SK-N-SH treated with all-trans-retinoic acid at 6 μM for 48 hours (cell line): ENCODE results near the gene SGK2.
A peak's percentile ranks its signal among the peaks of the same experiment; 100 is the strongest.

Source experiments
- ATAC-seq: fragments of 200-7000 bp; cut with Tn5 transposase; 3 replicates; pipeline ENCODE4 v1.9.1; 2020; ENCODE audit warnings: mild to moderate bottlenecking, moderate library complexity
- ARNTL ChIP-seq: fragments of 450-650 bp; formaldehyde crosslinking; IDR thresholded peaks from 2 replicates; pipeline ENCODE4 v1.5.0; 2020; ENCODE audit warnings: low read depth, mild to moderate bottlenecking, moderate library complexity, borderline replicate concordance
- CSDC2 ChIP-seq: fragments of 250-450 bp; sonication (Bioruptor Pico); IDR thresholded peaks from 2 replicates; pipeline ENCODE4 v1.5.0; 2020; ENCODE audit warnings: mild to moderate bottlenecking, moderate library complexity
- ESRRG ChIP-seq: fragments of 250-450 bp; sonication (Bioruptor Pico); IDR thresholded peaks from 2 replicates; pipeline ENCODE4 v1.6.1; 2021; ENCODE audit warnings: mild to moderate bottlenecking
- ISL1 ChIP-seq: fragments of 250-450 bp; sonication (Bioruptor Pico); IDR thresholded peaks from 2 replicates; pipeline ENCODE4 v2.1.2; 2022; ENCODE audit warnings: mild to moderate bottlenecking, moderate library complexity
- OSR1 ChIP-seq: fragments of 250-450 bp; sonication (Bioruptor Pico); IDR thresholded peaks from 2 replicates; pipeline ENCODE4 v1.8.0; 2022; ENCODE audit warnings: moderate library complexity, mild to moderate bottlenecking, inconsistent platforms
- PPARA ChIP-seq: fragments of 250-450 bp; sonication (Bioruptor Pico); IDR thresholded peaks from 2 replicates; pipeline ENCODE4 v1.5.0; 2020; ENCODE audit warnings: mild to moderate bottlenecking, borderline replicate concordance
- RARB ChIP-seq: fragments of 250-450 bp; sonication (Bioruptor Pico); IDR thresholded peaks from 2 replicates; pipeline ENCODE4 v1.8.0; 2021; ENCODE audit warnings: mild to moderate bottlenecking, moderate library complexity
- SNAI2 ChIP-seq: fragments of 250-450 bp; sonication (Bioruptor Pico); IDR thresholded peaks from 2 replicates; pipeline ENCODE4 v1.5.0; 2020; ENCODE audit warnings: mild to moderate bottlenecking, moderate library complexity
- ZC3H10 ChIP-seq: fragments of 250-450 bp; sonication (Bioruptor Pico); IDR thresholded peaks from 2 replicates; pipeline ENCODE4 v1.5.1; 2021; ENCODE audit warnings: mild to moderate bottlenecking, moderate library complexity
- ZFP3 ChIP-seq: fragments of 250-450 bp; sonication (Bioruptor Pico); IDR thresholded peaks from 2 replicates; pipeline ENCODE4 v1.5.0; 2020; ENCODE audit warnings: mild to moderate bottlenecking, moderate library complexity
- ZFP30 ChIP-seq: fragments of 450-650 bp; formaldehyde crosslinking; IDR thresholded peaks from 2 replicates; pipeline ENCODE4 v1.5.0; 2022; ENCODE audit warnings: mild to moderate bottlenecking, moderate library complexity
- ZNF565 ChIP-seq: fragments of 450-650 bp; formaldehyde crosslinking; conservative IDR thresholded peaks from 2 replicates; pipeline ENCODE4 v1.5.0; 2020; ENCODE audit warnings: low read depth, mild to moderate bottlenecking, moderate library complexity
- ZNF70 ChIP-seq: fragments of 450-650 bp; formaldehyde crosslinking; IDR thresholded peaks from 2 replicates; pipeline ENCODE4 v1.5.0; 2020; ENCODE audit warnings: mild to moderate bottlenecking, moderate library complexity
- TF ChIP-seq, protein P1 (sequence below): fragments of 250-450 bp; sonication (Bioruptor Pico); IDR thresholded peaks from 2 replicates; pipeline ENCODE4 v1.5.1; 2021; ENCODE audit warnings: mild to moderate bottlenecking, moderate library complexity
- TF ChIP-seq, protein P2 (sequence below): fragments of 250-450 bp; sonication (Bioruptor Pico); IDR thresholded peaks from 2 replicates; pipeline ENCODE4 v1.5.0; 2020; ENCODE audit warnings: mild to moderate bottlenecking, moderate library complexity
- TF ChIP-seq, protein P3 (sequence below): fragments of 250-450 bp; sonication (Bioruptor Pico); IDR thresholded peaks from 2 replicates; pipeline ENCODE4 v1.8.0; 2020; ENCODE audit warnings: mild to moderate bottlenecking, moderate library complexity, borderline replicate concordance
- TF ChIP-seq, protein P4 (sequence below): fragments of 250-450 bp; sonication (Bioruptor Pico); IDR thresholded peaks from 2 replicates; pipeline ENCODE4 v1.8.0; 2021; ENCODE audit warnings: low read depth, mild to moderate bottlenecking, moderate library complexity, borderline replicate concordance

Gene SGK2

DNA sequence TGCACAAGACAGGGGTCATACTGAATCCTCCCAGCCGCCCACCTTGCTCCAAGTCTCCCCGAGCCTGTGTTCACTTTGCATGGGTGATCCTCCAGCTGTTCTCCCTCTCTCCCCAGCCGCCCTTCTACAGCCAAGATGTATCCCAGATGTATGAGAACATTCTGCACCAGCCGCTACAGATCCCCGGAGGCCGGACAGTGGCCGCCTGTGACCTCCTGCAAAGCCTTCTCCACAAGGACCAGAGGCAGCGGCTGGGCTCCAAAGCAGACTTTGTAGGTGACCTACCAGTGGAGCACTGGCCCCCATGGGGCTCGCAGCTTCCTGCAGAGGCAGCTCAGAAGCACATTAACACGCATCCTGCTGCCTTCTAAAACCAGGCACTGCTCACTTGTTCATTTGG is 17.3 kb downstream of the SGK2 start:
- TF ChIP-seq ZFP3 (CRISPR knock-in tag) = no peak
- TF ChIP-seq OSR1 = no peak
- TF ChIP-seq ESRRG (CRISPR knock-in tag) = no peak
- no peak for ATAC-seq

DNA sequence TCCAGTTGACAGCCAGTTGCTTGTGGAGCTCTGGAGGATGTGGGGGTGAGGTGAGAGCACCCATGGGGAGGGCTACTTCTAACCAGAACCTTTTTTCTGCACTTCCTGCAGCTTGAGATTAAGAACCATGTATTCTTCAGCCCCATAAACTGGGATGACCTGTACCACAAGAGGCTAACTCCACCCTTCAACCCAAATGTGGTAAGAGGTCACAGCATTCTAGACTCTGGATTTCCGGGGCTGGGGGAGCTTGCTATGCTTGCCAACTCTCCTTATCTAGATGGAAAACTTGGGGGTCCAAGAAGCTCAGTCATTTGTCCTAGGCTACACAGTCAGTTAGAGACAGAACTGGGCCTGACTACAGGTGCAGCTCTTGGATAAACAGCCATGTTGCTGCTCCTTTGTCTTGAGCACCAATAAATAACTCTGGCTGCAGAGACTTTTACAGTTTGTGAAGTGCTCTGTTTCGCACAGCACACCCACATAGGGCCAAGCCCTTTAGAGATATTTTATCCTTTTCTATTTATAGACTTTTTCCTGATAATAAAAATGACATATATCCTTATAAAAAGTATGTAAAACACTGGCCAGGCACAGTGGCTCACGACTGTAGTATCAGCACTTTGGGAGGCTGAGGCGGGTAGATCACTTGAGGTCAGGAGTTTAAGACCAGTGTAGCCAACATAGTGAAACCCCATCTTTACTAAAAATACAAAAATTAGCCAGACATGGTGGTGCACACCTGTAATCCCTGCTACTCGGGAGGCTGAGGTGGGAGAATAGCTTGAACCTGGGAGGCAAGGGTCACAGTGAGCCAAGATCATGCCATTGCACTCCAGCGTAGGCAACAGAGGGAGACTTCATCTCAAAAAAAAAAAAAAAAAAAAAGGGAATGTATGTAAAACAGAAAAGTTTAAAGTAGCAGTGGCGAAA is 21.3 kb downstream of the SGK2 start:
- no peak for TF ChIP-seq ISL1 (CRISPR knock-in tag)
- ATAC-seq = no peak

DNA sequence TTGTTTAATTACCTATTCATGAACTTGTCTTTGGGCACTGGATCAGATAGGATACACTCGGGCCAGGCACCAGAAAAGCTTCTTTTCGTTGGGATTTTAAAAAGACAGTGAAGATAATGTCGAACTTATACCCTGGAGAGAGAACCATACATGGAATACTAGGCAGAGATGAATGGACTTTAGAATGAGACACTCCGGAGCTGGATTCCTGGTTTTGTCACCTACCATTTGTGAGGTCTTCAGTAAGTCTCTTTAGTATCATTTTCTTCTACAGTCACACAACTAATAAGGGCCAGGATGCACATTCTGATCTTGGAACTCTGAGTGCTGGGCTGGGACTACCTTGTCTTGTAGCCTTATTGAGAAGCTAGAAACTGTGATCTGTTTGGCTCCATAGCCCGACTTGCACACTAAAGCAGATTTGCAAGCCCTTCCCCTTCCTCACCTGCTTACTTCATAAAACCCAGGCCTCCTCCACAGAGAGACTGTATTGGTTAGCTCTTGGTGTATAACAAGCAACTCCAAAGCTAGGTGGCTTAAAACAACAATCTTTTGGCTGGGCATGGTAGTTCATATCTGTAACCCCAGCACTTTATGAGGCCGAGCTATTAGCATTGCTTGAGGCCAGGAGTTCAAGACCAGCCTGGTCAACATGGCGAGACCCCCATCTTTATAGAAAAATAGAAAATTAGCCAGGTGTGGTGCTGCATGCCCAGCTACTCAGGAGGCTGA is 24.5 kb downstream of the SGK2 start:
- TF ChIP-seq, protein P1, sequence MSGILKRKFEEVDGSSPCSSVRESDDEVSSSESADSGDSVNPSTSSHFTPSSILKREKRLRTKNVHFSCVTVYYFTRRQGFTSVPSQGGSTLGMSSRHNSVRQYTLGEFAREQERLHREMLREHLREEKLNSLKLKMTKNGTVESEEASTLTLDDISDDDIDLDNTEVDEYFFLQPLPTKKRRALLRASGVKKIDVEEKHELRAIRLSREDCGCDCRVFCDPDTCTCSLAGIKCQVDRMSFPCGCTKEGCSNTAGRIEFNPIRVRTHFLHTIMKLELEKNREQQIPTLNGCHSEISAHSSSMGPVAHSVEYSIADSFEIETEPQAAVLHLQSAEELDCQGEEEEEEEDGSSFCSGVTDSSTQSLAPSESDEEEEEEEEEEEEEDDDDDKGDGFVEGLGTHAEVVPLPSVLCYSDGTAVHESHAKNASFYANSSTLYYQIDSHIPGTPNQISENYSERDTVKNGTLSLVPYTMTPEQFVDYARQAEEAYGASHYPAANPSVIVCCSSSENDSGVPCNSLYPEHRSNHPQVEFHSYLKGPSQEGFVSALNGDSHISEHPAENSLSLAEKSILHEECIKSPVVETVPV (CRISPR knock-in tag) = no peak
- TF ChIP-seq ZFP30 (CRISPR knock-in tag) = no peak
- TF ChIP-seq ZNF70 (CRISPR knock-in tag) = no peak
- no peak for TF ChIP-seq ESRRG (CRISPR knock-in tag)
- TF ChIP-seq ISL1 (CRISPR knock-in tag) = no peak
- no peak for TF ChIP-seq CSDC2 (CRISPR knock-in tag)
- TF ChIP-seq ZFP3 (CRISPR knock-in tag) = no peak
- TF ChIP-seq RARB (CRISPR knock-in tag) = no peak
- ATAC-seq = no peak

DNA sequence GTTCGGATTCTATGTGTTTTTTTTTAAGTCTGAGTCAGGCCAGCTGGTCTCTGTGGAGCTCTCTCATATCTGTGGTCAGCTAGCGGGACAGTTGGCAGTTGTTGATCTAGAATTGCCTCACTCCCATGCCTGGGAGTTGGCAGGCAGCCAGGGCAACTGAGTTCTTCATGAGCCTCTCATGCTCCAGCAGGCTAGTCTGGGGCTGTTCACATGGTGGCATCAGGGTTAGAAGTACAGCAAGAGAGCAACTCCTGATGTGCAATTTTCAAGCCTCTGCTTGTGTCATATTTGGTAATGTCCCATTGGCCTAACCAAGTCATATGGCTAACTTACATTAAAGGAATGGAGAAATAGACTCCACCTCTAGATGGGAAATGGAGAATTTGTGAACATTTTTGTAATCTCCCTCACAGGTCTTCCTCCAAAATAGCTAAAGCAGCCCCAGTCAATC is 25.2 kb downstream of the SGK2 start:
- TF ChIP-seq SNAI2 (no peak), OSR1 (no peak), PPARA (no peak), ZNF70 (CRISPR knock-in tag) (no peak), RARB (CRISPR knock-in tag) (no peak), CSDC2 (CRISPR knock-in tag) (no peak), ZFP3 (CRISPR knock-in tag) (no peak), ESRRG (CRISPR knock-in tag) (no peak), ZNF565 (CRISPR knock-in tag) (no peak), ARNTL (CRISPR knock-in tag) (no peak), ZC3H10 (CRISPR knock-in tag) (no peak)
- TF ChIP-seq, protein P1 (CRISPR knock-in tag) = no peak
- TF ChIP-seq, protein P2, sequence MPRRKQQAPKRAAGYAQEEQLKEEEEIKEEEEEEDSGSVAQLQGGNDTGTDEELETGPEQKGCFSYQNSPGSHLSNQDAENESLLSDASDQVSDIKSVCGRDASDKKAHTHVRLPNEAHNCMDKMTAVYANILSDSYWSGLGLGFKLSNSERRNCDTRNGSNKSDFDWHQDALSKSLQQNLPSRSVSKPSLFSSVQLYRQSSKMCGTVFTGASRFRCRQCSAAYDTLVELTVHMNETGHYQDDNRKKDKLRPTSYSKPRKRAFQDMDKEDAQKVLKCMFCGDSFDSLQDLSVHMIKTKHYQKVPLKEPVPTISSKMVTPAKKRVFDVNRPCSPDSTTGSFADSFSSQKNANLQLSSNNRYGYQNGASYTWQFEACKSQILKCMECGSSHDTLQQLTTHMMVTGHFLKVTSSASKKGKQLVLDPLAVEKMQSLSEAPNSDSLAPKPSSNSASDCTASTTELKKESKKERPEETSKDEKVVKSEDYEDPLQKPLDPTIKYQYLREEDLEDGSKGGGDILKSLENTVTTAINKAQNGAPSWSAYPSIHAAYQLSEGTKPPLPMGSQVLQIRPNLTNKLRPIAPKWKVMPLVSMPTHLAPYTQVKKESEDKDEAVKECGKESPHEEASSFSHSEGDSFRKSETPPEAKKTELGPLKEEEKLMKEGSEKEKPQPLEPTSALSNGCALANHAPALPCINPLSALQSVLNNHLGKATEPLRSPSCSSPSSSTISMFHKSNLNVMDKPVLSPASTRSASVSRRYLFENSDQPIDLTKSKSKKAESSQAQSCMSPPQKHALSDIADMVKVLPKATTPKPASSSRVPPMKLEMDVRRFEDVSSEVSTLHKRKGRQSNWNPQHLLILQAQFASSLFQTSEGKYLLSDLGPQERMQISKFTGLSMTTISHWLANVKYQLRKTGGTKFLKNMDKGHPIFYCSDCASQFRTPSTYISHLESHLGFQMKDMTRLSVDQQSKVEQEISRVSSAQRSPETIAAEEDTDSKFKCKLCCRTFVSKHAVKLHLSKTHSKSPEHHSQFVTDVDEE = no peak
- TF ChIP-seq, protein P3, sequence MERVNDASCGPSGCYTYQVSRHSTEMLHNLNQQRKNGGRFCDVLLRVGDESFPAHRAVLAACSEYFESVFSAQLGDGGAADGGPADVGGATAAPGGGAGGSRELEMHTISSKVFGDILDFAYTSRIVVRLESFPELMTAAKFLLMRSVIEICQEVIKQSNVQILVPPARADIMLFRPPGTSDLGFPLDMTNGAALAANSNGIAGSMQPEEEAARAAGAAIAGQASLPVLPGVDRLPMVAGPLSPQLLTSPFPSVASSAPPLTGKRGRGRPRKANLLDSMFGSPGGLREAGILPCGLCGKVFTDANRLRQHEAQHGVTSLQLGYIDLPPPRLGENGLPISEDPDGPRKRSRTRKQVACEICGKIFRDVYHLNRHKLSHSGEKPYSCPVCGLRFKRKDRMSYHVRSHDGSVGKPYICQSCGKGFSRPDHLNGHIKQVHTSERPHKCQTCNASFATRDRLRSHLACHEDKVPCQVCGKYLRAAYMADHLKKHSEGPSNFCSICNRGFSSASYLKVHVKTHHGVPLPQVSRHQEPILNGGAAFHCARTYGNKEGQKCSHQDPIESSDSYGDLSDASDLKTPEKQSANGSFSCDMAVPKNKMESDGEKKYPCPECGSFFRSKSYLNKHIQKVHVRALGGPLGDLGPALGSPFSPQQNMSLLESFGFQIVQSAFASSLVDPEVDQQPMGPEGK = no peak
- TF ChIP-seq, protein P4, sequence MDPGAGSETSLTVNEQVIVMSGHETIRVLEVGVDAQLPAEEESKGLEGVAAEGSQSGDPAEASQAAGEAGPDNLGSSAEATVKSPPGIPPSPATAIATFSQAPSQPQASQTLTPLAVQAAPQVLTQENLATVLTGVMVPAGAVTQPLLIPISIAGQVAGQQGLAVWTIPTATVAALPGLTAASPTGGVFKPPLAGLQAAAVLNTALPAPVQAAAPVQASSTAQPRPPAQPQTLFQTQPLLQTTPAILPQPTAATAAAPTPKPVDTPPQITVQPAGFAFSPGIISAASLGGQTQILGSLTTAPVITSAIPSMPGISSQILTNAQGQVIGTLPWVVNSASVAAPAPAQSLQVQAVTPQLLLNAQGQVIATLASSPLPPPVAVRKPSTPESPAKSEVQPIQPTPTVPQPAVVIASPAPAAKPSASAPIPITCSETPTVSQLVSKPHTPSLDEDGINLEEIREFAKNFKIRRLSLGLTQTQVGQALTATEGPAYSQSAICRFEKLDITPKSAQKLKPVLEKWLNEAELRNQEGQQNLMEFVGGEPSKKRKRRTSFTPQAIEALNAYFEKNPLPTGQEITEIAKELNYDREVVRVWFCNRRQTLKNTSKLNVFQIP (CRISPR knock-in tag) = no peak
- ATAC-seq = peak; percentile 86
